H1 (cell line): Measurements from ENCODE around the gene RIN1. TPM values are rescaled to one million over a fixed set of nuclear protein-coding genes. Genes with fewer than 3 reads are reported as not detected.

Experiments
- CTCF ChIA-PET: fragments of 300-600 bp; sonication (Branson Sonifier 250); formaldehyde crosslinking; loops from one replicate; lab custom pipeline; 2021; ENCODE audit not compliant: partially characterized antibody; lab: Charles Lee
- POLR2A ChIA-PET: fragments of 300-600 bp; sonication (Branson Sonifier 250); formaldehyde crosslinking; loops from one replicate; lab custom pipeline; 2021; ENCODE audit warnings: inconsistent platforms; ENCODE audit not compliant: partially characterized antibody; lab: Charles Lee
- DNase-seq, 2 experiments: peaks; one replicate each; pipeline versions ENCODE4 v3.0.0 to v3.0.0-alpha.2; 2010 to 2022; ENCODE audit warnings: low spot score in 2 of 2, low read depth in 1 of 2, mixed read lengths in 1 of 2
- FAIRE-seq: peaks from 2 replicates; lab custom pipeline; 2011; peaks lifted over from hg19 to GRCh38; lab: Jason Lieb, UNC
- H2AFZ ChIP-seq: 2 replicates; pipeline ENCODE4 v1.8.1; 2012; ENCODE audit warnings: low read length, inconsistent platforms
- H2AK5ac ChIP-seq: 2 replicates; pipeline ENCODE4 v1.6.1; 2013; ENCODE audit warnings: low read depth, low read length
- H2BK120ac ChIP-seq: replicated peaks from 2 replicates; pipeline ENCODE3; 2013; ENCODE audit warnings: low read depth, low read length, inconsistent platforms
- H2BK12ac ChIP-seq: 2 replicates; pipeline ENCODE4 v1.6.1; 2013; ENCODE audit warnings: low read depth, low read length
- H2BK15ac ChIP-seq: 2 replicates; pipeline ENCODE4 v1.6.1; 2013; ENCODE audit warnings: low read length
- H2BK20ac ChIP-seq: 2 replicates; pipeline ENCODE4 v1.6.1; 2013; ENCODE audit warnings: low read length
- H2BK5ac ChIP-seq: 2 replicates; pipeline ENCODE4 v1.6.1; 2013; ENCODE audit warnings: low read depth, low read length
- H3K14ac ChIP-seq: 2 replicates; pipeline ENCODE4 v1.6.1; 2013; ENCODE audit warnings: inconsistent platforms; ENCODE audit not compliant: insufficient read length
- H3K18ac ChIP-seq: 2 replicates; pipeline ENCODE4 v1.6.1; 2013; ENCODE audit warnings: low read length; ENCODE audit errors: extremely low read depth
- H3K23ac ChIP-seq: 2 replicates; pipeline ENCODE4 v1.6.1; 2013; ENCODE audit warnings: inconsistent platforms; ENCODE audit not compliant: insufficient read length
- H3K23me2 ChIP-seq: 2 replicates; pipeline ENCODE4 v1.6.1; 2013; ENCODE audit warnings: low read depth, low read length
- H3K27ac ChIP-seq: 2 replicates; pipeline ENCODE4 v1.6.1; 2011; ENCODE audit warnings: low read depth, low read length, inconsistent platforms
- H3K27me3 ChIP-seq, 4 experiments: replicated peaks in 1 of 4; 1 replicate in 1 of 4; 2 replicates in 3 of 4; pipeline versions ENCODE4 v1.6.1 to v1.8.1; 2011 to 2013; ENCODE audit warnings: low read length in 3 of 4, mild to moderate bottlenecking in 3 of 4, inconsistent platforms in 2 of 4, mixed read lengths in 2 of 4, moderate library complexity in 1 of 4; ENCODE audit not compliant: control insufficient read depth in 3 of 4, insufficient read depth in 3 of 4; ENCODE audit errors: extremely low read depth in 1 of 4
- H3K36me3 ChIP-seq, 4 experiments: 2 replicates each; pipeline versions ENCODE4 v1.6.1 to v1.8.1; 2011 to 2013; ENCODE audit warnings: mild to moderate bottlenecking in 4 of 4, low read length in 3 of 4, moderate library complexity in 2 of 4, control low read depth in 1 of 4, inconsistent platforms in 1 of 4; ENCODE audit not compliant: insufficient read depth in 4 of 4, control insufficient read depth in 2 of 4
- H3K4ac ChIP-seq: replicated peaks from 2 replicates; pipeline ENCODE3; 2013; ENCODE audit warnings: low read length, low read depth, mixed read lengths, inconsistent platforms; ENCODE audit not compliant: insufficient read length
- H3K4me1 ChIP-seq, 4 experiments: replicated peaks in 1 of 4; 1 replicate in 1 of 4; 2 replicates in 3 of 4; pipeline versions ENCODE4 v1.6.1 to v1.8.1; 2011 to 2013; ENCODE audit warnings: low read length in 3 of 4, inconsistent platforms in 2 of 4, mixed read lengths in 1 of 4; ENCODE audit not compliant: insufficient read depth in 4 of 4, control insufficient read depth in 3 of 4
- H3K4me2 ChIP-seq, 2 experiments: 2 replicates each; pipeline versions ENCODE4 v1.6.1 to v1.8.1; 2011 to 2013; ENCODE audit warnings: low read depth in 2 of 2, low read length in 2 of 2, control low read depth in 1 of 2, inconsistent platforms in 1 of 2, mild to moderate bottlenecking in 1 of 2; ENCODE audit not compliant: insufficient read depth in 1 of 2
- H3K4me3 ChIP-seq, 4 experiments: fragments of 200-600, 300-600 bp in 1 of 4; sonication (generic), shearing (Covaris generic), sonication (Bioruptor Twin) in 1 of 4; 2 replicates each; pipeline versions ENCODE4 v1.5.1 to v1.8.1; 2011 to 2016; ENCODE audit warnings: low read length in 4 of 4, low read depth in 3 of 4, control low read depth in 2 of 4, inconsistent platforms in 2 of 4, mild to moderate bottlenecking in 2 of 4, mixed read lengths in 1 of 4, moderate library complexity in 1 of 4; ENCODE audit not compliant: insufficient read depth in 2 of 4; ENCODE audit errors: extremely low read depth in 1 of 4
- H3K56ac ChIP-seq: replicated peaks from 2 replicates; pipeline ENCODE3; 2013; ENCODE audit warnings: low read depth, mild to moderate bottlenecking, mixed read lengths, low read length, inconsistent platforms; ENCODE audit not compliant: insufficient read length
- H3K79me1 ChIP-seq: 2 replicates; pipeline ENCODE4 v1.6.1; 2013; ENCODE audit warnings: low read depth, low read length, control low read depth
- H3K79me2 ChIP-seq, 2 experiments: 2 replicates each; pipeline versions ENCODE4 v1.6.1 to v1.8.1; 2012 to 2013; ENCODE audit warnings: low read length in 2 of 2, mild to moderate bottlenecking in 2 of 2, inconsistent platforms in 1 of 2; ENCODE audit not compliant: insufficient read depth in 2 of 2, control insufficient read depth in 1 of 2
- H3K9ac ChIP-seq, 4 experiments: replicated peaks in 1 of 4; 1 replicate in 1 of 4; 2 replicates in 3 of 4; pipeline versions ENCODE4 v1.6.1 to v1.8.1; 2011 to 2013; ENCODE audit warnings: low read depth in 3 of 4, low read length in 3 of 4, control low read depth in 2 of 4, mild to moderate bottlenecking in 2 of 4, moderate library complexity in 2 of 4, inconsistent platforms in 1 of 4; ENCODE audit errors: extremely low read depth in 1 of 4
- H3K9me3 ChIP-seq, 2 experiments: 2 replicates each; pipeline versions ENCODE4 v1.6.1 to v1.8.1; 2012 to 2013; ENCODE audit warnings: mild to moderate bottlenecking in 2 of 2, moderate library complexity in 2 of 2, control low read depth in 1 of 2, inconsistent platforms in 1 of 2, low read depth in 1 of 2, low read length in 1 of 2, mixed read lengths in 1 of 2; ENCODE audit not compliant: insufficient read depth in 2 of 2
- H4K20me1 ChIP-seq, 2 experiments: replicated peaks in 1 of 2; 2 replicates each; pipeline versions ENCODE3 to v1.8.1; 2011 to 2013; ENCODE audit warnings: inconsistent platforms in 2 of 2, low read length in 2 of 2, mild to moderate bottlenecking in 1 of 2; ENCODE audit not compliant: insufficient read depth in 2 of 2, control insufficient read depth in 1 of 2
- H4K5ac ChIP-seq: 2 replicates; pipeline ENCODE4 v1.6.1; 2013; ENCODE audit warnings: low read length, low read depth, mixed read lengths, inconsistent platforms; ENCODE audit not compliant: insufficient read length
- H4K8ac ChIP-seq: 2 replicates; pipeline ENCODE4 v1.8.0; 2013; ENCODE audit warnings: mild to moderate bottlenecking, moderate library complexity, low read length, inconsistent platforms; ENCODE audit not compliant: insufficient read depth; ENCODE audit errors: extremely low read depth
- H4K91ac ChIP-seq: replicated peaks from 2 replicates; pipeline ENCODE3; 2013; ENCODE audit warnings: low read length, mixed read lengths, inconsistent platforms; ENCODE audit not compliant: insufficient read length
- ATF2 ChIP-seq: IDR thresholded peaks from 2 replicates; pipeline ENCODE4 v1.6.1; 2012; ENCODE audit warnings: low read length, inconsistent platforms
- BRCA1 ChIP-seq: IDR thresholded peaks from 2 replicates; pipeline ENCODE4 v1.6.1; 2012; ENCODE audit warnings: low read depth, low read length, improper control_type of control experiment
- CHD2 ChIP-seq: IDR thresholded peaks from 2 replicates; pipeline ENCODE4 v1.6.1; 2012; ENCODE audit warnings: low read length, improper control_type of control experiment
- CTCF ChIP-seq, 3 experiments: IDR thresholded peaks; 1 replicate in 2 of 3; 2 replicates in 1 of 3; pipeline versions ENCODE4 v1.5.1 to v1.6.1; 2011; ENCODE audit warnings: low read length in 3 of 3, mild to moderate bottlenecking in 3 of 3, inconsistent platforms in 2 of 3, low read depth in 1 of 3, moderate library complexity in 1 of 3; ENCODE audit not compliant: insufficient read depth in 1 of 3; ENCODE audit errors: control extremely low read depth in 1 of 3
- EGR1 ChIP-seq: IDR thresholded peaks from 2 replicates; pipeline ENCODE4 v1.6.1; 2011; ENCODE audit warnings: low read depth, low read length, borderline replicate concordance
- JUN ChIP-seq: IDR thresholded peaks from 2 replicates; pipeline ENCODE4 v1.6.1; 2011; ENCODE audit warnings: low read depth, mild to moderate bottlenecking, improper control_type of control experiment, low read length
- JUND ChIP-seq: IDR thresholded peaks from 2 replicates; pipeline ENCODE4 v1.6.1; 2011; ENCODE audit warnings: mild to moderate bottlenecking, improper control_type of control experiment, low read length
- POU5F1 ChIP-seq: IDR thresholded peaks from 2 replicates; pipeline ENCODE4 v1.6.1; 2011; ENCODE audit warnings: low read depth, mild to moderate bottlenecking, low read length, moderate library complexity
- RXRA ChIP-seq: IDR thresholded peaks from 2 replicates; pipeline ENCODE4 v1.6.1; 2011; ENCODE audit warnings: low read depth, mild to moderate bottlenecking, low read length, moderate library complexity; ENCODE audit not compliant: insufficient read depth
- WGBS, 2 experiments: shearing (Covaris generic) in 1 of 2; methylation state at CpG; one replicate each; pipeline versions ENCODE4 v1.1.6 to v1.1.7; 2013 to 2015; ENCODE audit warnings: low lambda C conversion rate in 2 of 2, mixed read lengths in 2 of 2, inconsistent platforms in 1 of 2, low coverage in 1 of 2, missing lambda C conversion rate in 1 of 2; ENCODE audit not compliant: insufficient replicate concordance in 2 of 2, insufficient coverage in 1 of 2, insufficient read length in 1 of 2; ENCODE audit errors: extremely low coverage in 1 of 2, missing lambda C conversion rate in 1 of 2; 5-methylcytosine and 5-hydroxymethylcytosine counted together
- polyA plus RNA-seq, 7 experiments: library from polyadenylated mRNA; depleted of rRNA in 3 of 7; stranded (reverse) in 5 of 7; unstranded in 2 of 7; fragments of >200 nt in 5 of 7; fragments of 200-250 nt in 2 of 7; gene quantifications; 1 replicate in 5 of 7; 2 replicates in 1 of 7; 4 replicates in 1 of 7; pipeline versions ENCODE4 v1.2.1 to v1.2.3, GENCODE V29; 2011 to 2013; ENCODE audit warnings: missing spikeins in 2 of 7, mixed read lengths in 2 of 7
- total RNA-seq: library from RNA; stranded (reverse); fragmentation: NEBNext Ultra II Directional; extraction: Animal tissue kit (Norgen Biotek cat#: 25700); gene quantifications from 2 replicates; pipeline ENCODE4 v1.2.1, GENCODE V29; 2021

Gene RIN1
- total and polyA plus RNA-seq, 2 of the 8 experiments (the other 6 are each of a cell fraction or from before 2014, with no cell fraction given), result 2.5 to 5.4 TPM

- 87% methylated on average over 3 of the region's 3 CpGs; no CpG with 5 or more reads in 1 of the 2 experiments for WGBS, 2 experiments
- H3K4me1 ChIP-seq, result peaks cover 4 to 13% (median 6%) of the 10 kb centered on the region in 4 experiments; a peak in 6 of 7 replicates
- H3K18ac ChIP-seq, result no peak overlapping the region
- no peak overlapping the region for H3K14ac ChIP-seq
- TF ChIP-seq JUND, result no peak
- TF ChIP-seq EGR1, result no peak
- TF ChIP-seq JUN, result no peak
- TF ChIP-seq CTCF (IDR thresholded peaks at IDR 0.05; ENCODE audit: control extremely low read depth in 1 of 3, insufficient read depth in 1 of 3, low read depth in 1 of 3, low read length in 3 of 3), result no peak
- TF ChIP-seq ATF2, result no peak
- no peak for TF ChIP-seq CHD2
- no peak for TF ChIP-seq POU5F1
- no peak for TF ChIP-seq BRCA1
- TF ChIP-seq RXRA, result no peak
- H3K4ac ChIP-seq, result no peak overlapping the region
- H3K56ac ChIP-seq, result no peak overlapping the region
- H2BK5ac ChIP-seq, result no peak overlapping the region
- DNase-seq (no peak), FAIRE-seq (no peak)
- H4K8ac ChIP-seq, result no peak overlapping the region
- H3K79me1 ChIP-seq, result no peaks in the 10 kb centered on the region
- H3K79me2 ChIP-seq, result no peaks in the 10 kb centered on the region
- peaks cover 0 to 3% (median 0%) of the 10 kb centered on the region in 4 experiments; a peak in 1 of 7 replicates for H3K27me3 ChIP-seq
- H2AFZ ChIP-seq, result no peak overlapping the region
- no peaks in the 10 kb centered on the region for H3K9me3 ChIP-seq
- H3K4me2 ChIP-seq, result no peak overlapping the region
- no peak overlapping the region for H3K9ac ChIP-seq
- no peak overlapping the region; the same call in 1 of the 2 replicates for H2AK5ac ChIP-seq
- no peak overlapping the region for H2BK120ac ChIP-seq
- no peak overlapping the region for H3K23ac ChIP-seq
- no peaks in the 10 kb centered on the region for H3K36me3 ChIP-seq
- H2BK12ac ChIP-seq, result no peak overlapping the region
- H3K23me2 ChIP-seq, result no peaks in the 10 kb centered on the region
- H2BK20ac ChIP-seq, result no peak overlapping the region
- peaks cover 0 to 1% of the 10 kb centered on the region in 2 experiments for H4K20me1 ChIP-seq
- H3K27ac ChIP-seq, result no peak overlapping the region
- H4K5ac ChIP-seq, result no peak overlapping the region
- CTCF ChIA-PET, result interaction anchor here (1.5 to 6.6 kb wide), 4 partner anchors 12 to 45 kb away, joined by 3 to 75 read pairs (median 22); partner anchors contain the start of gene CD248
- no peak overlapping the region for H3K4me3 ChIP-seq
- POLR2A ChIA-PET, result interaction anchor here (0.6 to 2.3 kb wide), 5 partner anchors 10 to 182 kb away, joined by 3 to 8 read pairs (median 5); partner anchors contain the start of gene YIF1A
- H4K91ac ChIP-seq, result no peak overlapping the region
- no peak overlapping the region for H2BK15ac ChIP-seq
Measured at GRCh38 chr11:66299186-66299585, 37.0 kb downstream of the RIN1 start.
